Osteocyte (in vitro differentiated cells): Measurements from ENCODE around the gene CABP5. TPM values are rescaled to one million over a fixed set of nuclear protein-coding genes. Genes with fewer than 3 reads are reported as not detected.
"Not testable (repeated sequence)": the region's sequence is repeated elsewhere in the genome, so short reads cannot be mapped to it uniquely, and the experiment has no call there.

ENCODE experiments used
- DNase-seq: peaks from one replicate; pipeline ENCODE4 v3.0.0; 2021; ENCODE audit warnings: mixed read lengths; ENCODE audit not compliant: unreplicated experiment; ENCODE audit errors: extremely low spot score
- H3K27ac Mint-ChIP-seq: one replicate; pipeline ENCODE4 v1.8.0; 2021; ENCODE audit warnings: mild to moderate bottlenecking, mixed read lengths; ENCODE audit not compliant: unreplicated experiment
- H3K27me3 Mint-ChIP-seq: one replicate; pipeline ENCODE4 v1.8.0; 2021; ENCODE audit warnings: mixed read lengths; ENCODE audit not compliant: unreplicated experiment
- H3K36me3 Mint-ChIP-seq: one replicate; pipeline ENCODE4 v1.8.0; 2021; ENCODE audit warnings: mixed read lengths; ENCODE audit not compliant: unreplicated experiment
- H3K4me1 Mint-ChIP-seq: one replicate; pipeline ENCODE4 v1.8.0; 2021; ENCODE audit warnings: mixed read lengths; ENCODE audit not compliant: unreplicated experiment
- H3K4me3 Mint-ChIP-seq: one replicate; pipeline ENCODE4 v1.8.0; 2021; ENCODE audit warnings: mild to moderate bottlenecking, moderate library complexity, mixed read lengths; ENCODE audit not compliant: unreplicated experiment
- H3K9me3 Mint-ChIP-seq: one replicate; pipeline ENCODE4 v1.8.0; 2021; ENCODE audit warnings: mixed read lengths; ENCODE audit not compliant: unreplicated experiment
- total RNA-seq: library from RNA; stranded (reverse); gene quantifications from 2 replicates; pipeline ENCODE4 v1.2.1, GENCODE V29; 2021
- TF ChIP-seq, protein P1 (sequence below): fragments of 200-600 bp; sonication (generic); IDR thresholded peaks from 2 replicates; pipeline ENCODE4 v1.5.0; 2021; ENCODE audit warnings: antibody characterized with exemption, mild to moderate bottlenecking, moderate library complexity

CABP5 gene
- total RNA-seq, 1 donor from 2014 or later: not detected

DNA sequence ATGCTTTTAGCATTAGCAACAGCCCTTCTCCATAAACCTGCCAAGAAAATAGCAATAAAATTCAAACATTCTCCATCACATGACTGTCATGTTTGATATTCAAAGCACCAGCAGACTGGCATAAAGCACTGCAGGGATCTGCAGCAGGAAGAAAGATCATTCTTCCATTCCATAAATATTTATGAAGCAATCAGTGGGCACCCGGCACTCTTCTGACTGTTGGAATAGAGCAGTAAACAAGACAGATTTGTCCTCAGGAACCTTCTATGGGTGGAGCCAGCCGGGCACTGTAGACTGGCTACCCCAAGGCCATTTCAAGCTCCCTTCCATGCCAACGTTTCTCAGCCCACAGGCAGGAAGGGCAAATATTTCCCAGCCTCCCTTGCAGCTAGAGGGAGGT lies 41.2 kb upstream of the CABP5 start:
- DNase-seq: no peak
- peaks cover 17% of the 10 kb centered on the region for H3K27me3 Mint-ChIP-seq
- H3K4me3 Mint-ChIP-seq: no peak overlapping the region
- H3K27ac Mint-ChIP-seq: peak overlapping the region; percentile 2
- H3K4me1 Mint-ChIP-seq: peaks cover under 1% of the 10 kb centered on the region
- no peaks in the 10 kb centered on the region for H3K36me3 Mint-ChIP-seq
- H3K9me3 Mint-ChIP-seq: no peaks in the 10 kb centered on the region
- TF ChIP-seq, protein P1, sequence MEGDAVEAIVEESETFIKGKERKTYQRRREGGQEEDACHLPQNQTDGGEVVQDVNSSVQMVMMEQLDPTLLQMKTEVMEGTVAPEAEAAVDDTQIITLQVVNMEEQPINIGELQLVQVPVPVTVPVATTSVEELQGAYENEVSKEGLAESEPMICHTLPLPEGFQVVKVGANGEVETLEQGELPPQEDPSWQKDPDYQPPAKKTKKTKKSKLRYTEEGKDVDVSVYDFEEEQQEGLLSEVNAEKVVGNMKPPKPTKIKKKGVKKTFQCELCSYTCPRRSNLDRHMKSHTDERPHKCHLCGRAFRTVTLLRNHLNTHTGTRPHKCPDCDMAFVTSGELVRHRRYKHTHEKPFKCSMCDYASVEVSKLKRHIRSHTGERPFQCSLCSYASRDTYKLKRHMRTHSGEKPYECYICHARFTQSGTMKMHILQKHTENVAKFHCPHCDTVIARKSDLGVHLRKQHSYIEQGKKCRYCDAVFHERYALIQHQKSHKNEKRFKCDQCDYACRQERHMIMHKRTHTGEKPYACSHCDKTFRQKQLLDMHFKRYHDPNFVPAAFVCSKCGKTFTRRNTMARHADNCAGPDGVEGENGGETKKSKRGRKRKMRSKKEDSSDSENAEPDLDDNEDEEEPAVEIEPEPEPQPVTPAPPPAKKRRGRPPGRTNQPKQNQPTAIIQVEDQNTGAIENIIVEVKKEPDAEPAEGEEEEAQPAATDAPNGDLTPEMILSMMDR: no peak

DNA sequence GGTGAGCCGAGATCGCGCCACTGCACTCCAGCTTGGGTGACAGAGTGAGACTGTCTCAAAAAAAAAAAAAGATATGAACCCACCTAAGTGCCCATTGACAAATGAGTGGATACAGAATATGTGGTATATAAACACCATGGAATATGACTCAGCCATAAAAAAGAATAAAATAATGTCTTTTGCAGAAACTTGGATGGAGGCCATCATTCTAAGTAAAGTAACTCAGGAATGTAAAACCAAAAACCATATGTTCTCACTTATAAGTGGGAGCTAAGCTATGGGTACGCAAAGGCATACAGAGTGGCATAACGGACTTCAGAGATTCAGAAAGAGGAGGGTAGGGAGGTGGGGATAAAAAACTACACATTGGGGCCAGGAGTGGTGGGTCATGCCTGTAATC lies 37.2 kb upstream of the CABP5 start:
- H3K4me1 Mint-ChIP-seq: no peaks in the 10 kb centered on the region
- no peak overlapping the region for H3K4me3 Mint-ChIP-seq
- DNase-seq: no peak
- H3K9me3 Mint-ChIP-seq: no peaks in the 10 kb centered on the region
- no peaks in the 10 kb centered on the region for H3K36me3 Mint-ChIP-seq
- H3K27ac Mint-ChIP-seq: no peak overlapping the region
- H3K27me3 Mint-ChIP-seq: peaks cover 23% of the 10 kb centered on the region
- TF ChIP-seq, protein P1: no peak

DNA sequence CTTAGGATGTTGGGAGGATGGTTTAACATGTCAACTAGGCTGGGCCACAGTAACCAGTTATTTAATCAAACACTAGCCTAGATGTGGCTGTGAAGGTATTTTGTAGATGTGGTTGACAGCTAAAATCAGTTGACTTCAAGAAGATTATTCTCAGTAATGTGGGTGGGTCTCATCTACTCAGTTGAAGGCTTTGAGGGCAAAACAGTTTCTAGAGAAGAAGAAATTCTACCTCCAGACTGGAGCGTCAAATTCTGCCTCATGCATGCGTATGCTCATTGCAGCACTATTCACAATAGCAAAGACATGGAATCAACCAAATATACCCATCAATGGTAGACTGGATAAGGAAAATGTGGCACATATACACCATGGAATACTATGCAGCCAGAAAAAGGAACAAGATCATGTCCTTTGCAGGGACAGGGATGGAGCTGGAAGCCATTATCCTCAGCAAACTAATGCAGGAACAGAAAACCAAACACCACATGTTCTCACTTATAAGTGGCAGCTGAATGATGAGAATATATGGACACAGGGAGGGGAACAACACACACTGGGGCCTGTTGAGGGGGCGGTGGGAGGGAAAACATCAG lies 26.4 kb upstream of the CABP5 start:
- not testable (repeated sequence) for H3K4me1 Mint-ChIP-seq, H3K4me3 Mint-ChIP-seq, H3K9me3 Mint-ChIP-seq, H3K36me3 Mint-ChIP-seq, H3K27ac Mint-ChIP-seq, H3K27me3 Mint-ChIP-seq, DNase-seq

DNA sequence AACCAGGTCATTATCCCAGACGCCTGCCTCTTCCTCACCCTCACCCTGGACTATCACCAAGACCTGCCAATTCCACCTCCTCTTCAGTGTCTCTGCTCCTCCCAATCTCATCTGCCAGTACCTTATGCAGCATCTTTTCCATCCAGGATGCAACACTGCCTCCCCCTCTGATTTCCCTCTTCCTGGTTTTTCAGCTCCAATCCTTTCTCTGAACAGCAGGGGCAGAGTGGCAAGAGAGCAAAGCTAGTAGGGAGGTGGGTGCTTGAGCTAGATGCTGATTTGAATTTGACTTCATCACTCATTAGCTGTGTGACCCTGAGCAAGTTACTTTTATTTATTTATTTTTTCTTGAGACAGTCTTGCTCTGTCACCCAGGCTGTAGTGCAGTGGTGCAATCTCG lies 25.6 kb upstream of the CABP5 start:
- H3K36me3 Mint-ChIP-seq: no peaks in the 10 kb centered on the region
- H3K9me3 Mint-ChIP-seq: no peaks in the 10 kb centered on the region
- TF ChIP-seq, protein P1: no peak
- DNase-seq: no peak
- H3K4me3 Mint-ChIP-seq: no peak overlapping the region
- peaks cover 7% of the 10 kb centered on the region for H3K27me3 Mint-ChIP-seq
- H3K27ac Mint-ChIP-seq: no peak overlapping the region
- no peaks in the 10 kb centered on the region for H3K4me1 Mint-ChIP-seq

DNA sequence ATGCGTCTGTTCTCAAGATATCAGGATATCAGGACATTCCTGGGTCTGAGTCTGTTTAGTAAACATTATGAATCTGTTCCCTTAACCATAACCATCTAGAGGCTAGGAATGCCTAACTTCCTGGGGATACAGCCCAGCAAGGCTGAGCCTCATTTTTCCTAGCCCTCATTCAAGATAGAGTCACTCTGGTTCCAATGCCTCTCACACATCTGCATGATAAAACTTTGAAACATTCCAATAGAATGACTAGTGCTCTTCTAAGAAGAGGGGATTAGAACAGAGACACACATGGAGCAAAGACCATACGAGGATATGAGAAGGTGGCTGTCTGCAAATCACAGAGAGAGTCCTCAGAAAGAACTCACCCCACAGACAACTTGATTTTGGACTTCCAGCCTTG lies 20.6 kb upstream of the CABP5 start:
- Mint-ChIP-seq H3K27ac (no peak overlapping the region), H3K4me3 (no peak overlapping the region), H3K9me3 (no peaks in the 10 kb centered on the region), H3K4me1 (no peaks in the 10 kb centered on the region), H3K27me3 (peaks cover 12% of the 10 kb centered on the region), H3K36me3 (no peaks in the 10 kb centered on the region)
- DNase-seq: no peak
- TF ChIP-seq, protein P1: no peak
